ENCODE results near the gene ATP6AP2.

DNA sequence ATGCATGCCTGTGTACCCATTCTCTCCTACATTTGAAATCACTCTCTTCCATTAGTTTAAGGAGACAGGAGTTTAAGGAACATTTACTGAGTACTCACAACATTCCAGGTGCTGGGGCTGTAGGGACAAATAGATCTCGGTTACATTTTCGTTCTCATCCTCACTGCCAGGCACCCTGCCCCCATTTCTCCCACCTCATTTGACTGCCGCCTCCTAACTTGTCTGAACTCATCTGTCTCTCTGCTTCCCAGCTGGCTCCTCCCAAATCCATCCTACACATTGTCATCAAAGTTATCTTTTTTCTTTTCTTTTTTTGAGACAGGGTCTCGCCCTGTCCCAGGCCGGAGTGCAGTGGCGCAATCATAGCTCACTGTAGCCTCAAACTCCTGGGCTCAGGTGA, 22.7 kb downstream of the ATP6AP2 start:
- TF ChIP-seq MAX (CRISPR knock-in tag; IDR thresholded peaks at IDR 0.05) (no peak), MLX (CRISPR knock-in tag; IDR thresholded peaks at IDR 0.05) (no peak), ZNF263 (CRISPR knock-in tag; IDR thresholded peaks at IDR 0.05; ENCODE audit: low read depth) (no peak), CTCF (IDR thresholded peaks at IDR 0.05) (no peak), ZNF423 (CRISPR knock-in tag; IDR thresholded peaks at IDR 0.05) (no peak), CBFB (CRISPR knock-in tag; IDR thresholded peaks at IDR 0.05; ENCODE audit: low read depth) (no peak), FOXP4 (CRISPR knock-in tag; IDR thresholded peaks at IDR 0.05) (no peak), ZNF671 (CRISPR knock-in tag; IDR thresholded peaks at IDR 0.05) (no peak), SP1 (CRISPR knock-in tag; conservative IDR thresholded peaks at IDR 0.05) (no peak)
- TF ChIP-seq, protein P1, sequence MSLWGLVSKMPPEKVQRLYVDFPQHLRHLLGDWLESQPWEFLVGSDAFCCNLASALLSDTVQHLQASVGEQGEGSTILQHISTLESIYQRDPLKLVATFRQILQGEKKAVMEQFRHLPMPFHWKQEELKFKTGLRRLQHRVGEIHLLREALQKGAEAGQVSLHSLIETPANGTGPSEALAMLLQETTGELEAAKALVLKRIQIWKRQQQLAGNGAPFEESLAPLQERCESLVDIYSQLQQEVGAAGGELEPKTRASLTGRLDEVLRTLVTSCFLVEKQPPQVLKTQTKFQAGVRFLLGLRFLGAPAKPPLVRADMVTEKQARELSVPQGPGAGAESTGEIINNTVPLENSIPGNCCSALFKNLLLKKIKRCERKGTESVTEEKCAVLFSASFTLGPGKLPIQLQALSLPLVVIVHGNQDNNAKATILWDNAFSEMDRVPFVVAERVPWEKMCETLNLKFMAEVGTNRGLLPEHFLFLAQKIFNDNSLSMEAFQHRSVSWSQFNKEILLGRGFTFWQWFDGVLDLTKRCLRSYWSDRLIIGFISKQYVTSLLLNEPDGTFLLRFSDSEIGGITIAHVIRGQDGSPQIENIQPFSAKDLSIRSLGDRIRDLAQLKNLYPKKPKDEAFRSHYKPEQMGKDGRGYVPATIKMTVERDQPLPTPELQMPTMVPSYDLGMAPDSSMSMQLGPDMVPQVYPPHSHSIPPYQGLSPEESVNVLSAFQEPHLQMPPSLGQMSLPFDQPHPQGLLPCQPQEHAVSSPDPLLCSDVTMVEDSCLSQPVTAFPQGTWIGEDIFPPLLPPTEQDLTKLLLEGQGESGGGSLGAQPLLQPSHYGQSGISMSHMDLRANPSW (CRISPR knock-in tag; conservative IDR thresholded peaks at IDR 0.05; ENCODE audit: low read depth): no peak
- TF ChIP-seq, protein P2, sequence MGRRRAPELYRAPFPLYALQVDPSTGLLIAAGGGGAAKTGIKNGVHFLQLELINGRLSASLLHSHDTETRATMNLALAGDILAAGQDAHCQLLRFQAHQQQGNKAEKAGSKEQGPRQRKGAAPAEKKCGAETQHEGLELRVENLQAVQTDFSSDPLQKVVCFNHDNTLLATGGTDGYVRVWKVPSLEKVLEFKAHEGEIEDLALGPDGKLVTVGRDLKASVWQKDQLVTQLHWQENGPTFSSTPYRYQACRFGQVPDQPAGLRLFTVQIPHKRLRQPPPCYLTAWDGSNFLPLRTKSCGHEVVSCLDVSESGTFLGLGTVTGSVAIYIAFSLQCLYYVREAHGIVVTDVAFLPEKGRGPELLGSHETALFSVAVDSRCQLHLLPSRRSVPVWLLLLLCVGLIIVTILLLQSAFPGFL (CRISPR knock-in tag; IDR thresholded peaks at IDR 0.05; ENCODE audit: borderline replicate concordance): no peak
- TF ChIP-seq, protein P3, sequence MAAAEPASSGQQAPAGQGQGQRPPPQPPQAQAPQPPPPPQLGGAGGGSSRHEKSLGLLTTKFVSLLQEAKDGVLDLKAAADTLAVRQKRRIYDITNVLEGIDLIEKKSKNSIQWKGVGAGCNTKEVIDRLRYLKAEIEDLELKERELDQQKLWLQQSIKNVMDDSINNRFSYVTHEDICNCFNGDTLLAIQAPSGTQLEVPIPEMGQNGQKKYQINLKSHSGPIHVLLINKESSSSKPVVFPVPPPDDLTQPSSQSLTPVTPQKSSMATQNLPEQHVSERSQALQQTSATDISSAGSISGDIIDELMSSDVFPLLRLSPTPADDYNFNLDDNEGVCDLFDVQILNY (CRISPR knock-in tag; IDR thresholded peaks at IDR 0.05): no peak
